Measurements from ENCODE around the gene EYA2.

GRCh38 chr20:46974669-46975434, 80.2 kb downstream of the EYA2 start:
- TF ChIP-seq CTCF (IDR thresholded peaks at IDR 0.05) (no peak), POLR2A (IDR thresholded peaks at IDR 0.05) (no peak)

Measured in adrenal gland (tissue), 5 donors.